Activated B cell treated with CpG ODN at 0.5 μM for 24 hours (primary cell): ENCODE results near the gene CD14. TPM values are rescaled to one million over a fixed set of nuclear protein-coding genes. Genes with fewer than 3 reads are reported as not detected.

Experiments
- ATAC-seq: fragments of 200-7000 bp; cut with Tn5 transposase; one replicate; pipeline ENCODE4 v1.10.0; 2021; ENCODE audit warnings: low read depth, mild to moderate bottlenecking, moderate library complexity
- CTCF ChIA-PET: fragments of 350-600 bp; sonication (Branson Sonifier 250); formaldehyde crosslinking; loops from one replicate; lab custom pipeline; 2021; ENCODE audit warnings: antibody characterized with exemption; lab: Charles Lee
- POLR2A ChIA-PET: fragments of 350-600 bp; sonication (Branson Sonifier 250); formaldehyde crosslinking; loops from one replicate; lab custom pipeline; 2021; ENCODE audit warnings: antibody characterized with exemption; lab: Charles Lee
- DNase-seq: peaks from one replicate; pipeline ENCODE4 v3.0.0; 2022
- H3K27ac Mint-ChIP-seq: one replicate; pipeline ENCODE4 v1.8.0; 2020; ENCODE audit warnings: mixed read lengths
- H3K27me3 Mint-ChIP-seq: one replicate; pipeline ENCODE4 v1.8.0; 2021; ENCODE audit warnings: mixed read lengths
- H3K36me3 Mint-ChIP-seq: one replicate; pipeline ENCODE4 v1.8.0; 2021; ENCODE audit warnings: low read depth, mixed read lengths
- H3K4me1 Mint-ChIP-seq: one replicate; pipeline ENCODE4 v1.8.0; 2021; ENCODE audit warnings: mixed read lengths
- H3K4me3 Mint-ChIP-seq: one replicate; pipeline ENCODE4 v1.8.0; 2020; ENCODE audit warnings: mild to moderate bottlenecking, mixed read lengths
- H3K9me3 Mint-ChIP-seq: one replicate; pipeline ENCODE4 v1.8.0; 2020; ENCODE audit warnings: mixed read lengths
- CTCF ChIP-seq: fragments of 200-600 bp; IDR thresholded peaks from one replicate; pipeline ENCODE4 v1.8.0; 2022; ENCODE audit warnings: antibody characterized with exemption, mild to moderate bottlenecking
- intact Hi-C: fragments of 100-400 bp; cut with micrococcal nuclease; formaldehyde crosslinking; loops from one replicate; pipeline ENCODE4 v1.15.1; 2024
- total RNA-seq: library from RNA; stranded (reverse); gene quantifications from 2 replicates; pipeline ENCODE4 v1.2.3, GENCODE V29; 2022

The CD14 gene
- total RNA-seq, 1 donor from 2014 or later = 1.2 TPM

- CTCF ChIA-PET = no interaction called here
- no peak for DNase-seq
- Mint-ChIP-seq H3K27ac (no peak overlapping the region), H3K9me3 (peaks cover 3% of the 10 kb centered on the region), H3K27me3 (peaks cover 14% of the 10 kb centered on the region), H3K4me1 (no peaks in the 10 kb centered on the region), H3K36me3 (no peaks in the 10 kb centered on the region), H3K4me3 (no peak overlapping the region)
- POLR2A ChIA-PET = no interaction called here
- no peak for ATAC-seq
- TF ChIP-seq CTCF = no peak
- intact Hi-C loops = no loop called here
Measured at GRCh38 chr5:140622301-140622700, 10.7 kb downstream of the CD14 start.

- H3K36me3 Mint-ChIP-seq = no peaks in the 10 kb centered on the region
- ChIA-PET CTCF (no interaction called here), POLR2A (no interaction called here)
- ATAC-seq = no peak
- H3K27me3 Mint-ChIP-seq = no peaks in the 10 kb centered on the region
- DNase-seq = no peak
- peaks cover 19% of the 10 kb centered on the region for H3K4me1 Mint-ChIP-seq
- TF ChIP-seq CTCF = no peak
- H3K27ac Mint-ChIP-seq = no peak overlapping the region
- intact Hi-C loops = no loop called here
- no peaks in the 10 kb centered on the region for H3K9me3 Mint-ChIP-seq
- no peak overlapping the region for H3K4me3 Mint-ChIP-seq
Measured at GRCh38 chr5:140611020-140611521, 21.9 kb downstream of the CD14 start.

GRCh38 chr5:140609126-140609525 lies 23.8 kb downstream of the CD14 start:
- TF ChIP-seq CTCF = no peak
- Mint-ChIP-seq H3K27me3 (no peaks in the 10 kb centered on the region), H3K4me3 (no peak overlapping the region), H3K9me3 (no peaks in the 10 kb centered on the region), H3K36me3 (no peaks in the 10 kb centered on the region), H3K4me1 (peaks cover 19% of the 10 kb centered on the region), H3K27ac (no peak overlapping the region)
- intact Hi-C loops = no loop called here
- POLR2A ChIA-PET = no interaction called here
- ATAC-seq (no peak), DNase-seq (no peak)
- CTCF ChIA-PET = no interaction called here

- Mint-ChIP-seq H3K36me3 (no peaks in the 10 kb centered on the region), H3K27ac (no peak overlapping the region), H3K27me3 (no peaks in the 10 kb centered on the region), H3K4me3 (no peak overlapping the region), H3K9me3 (no peaks in the 10 kb centered on the region), H3K4me1 (peaks cover 19% of the 10 kb centered on the region)
- ChIA-PET POLR2A (no interaction called here), CTCF (no interaction called here)
- no peak for TF ChIP-seq CTCF
- DNase-seq (no peak), ATAC-seq (no peak)
- intact Hi-C loops = no loop called here
Measured at GRCh38 chr5:140608722-140609121, 24.3 kb downstream of the CD14 start.

- ChIA-PET CTCF (no interaction called here), POLR2A (no interaction called here)
- Mint-ChIP-seq H3K4me3 (no peak overlapping the region), H3K9me3 (no peaks in the 10 kb centered on the region), H3K4me1 (peaks cover 7% of the 10 kb centered on the region), H3K36me3 (no peaks in the 10 kb centered on the region), H3K27ac (no peak overlapping the region), H3K27me3 (no peaks in the 10 kb centered on the region)
- TF ChIP-seq CTCF = no peak
- intact Hi-C loops = no loop called here
- no peak for ATAC-seq
- DNase-seq = no peak
Measured at GRCh38 chr5:140607031-140607430, 25.9 kb downstream of the CD14 start.
